SU-DHL-6 (cell line): ENCODE data around the gene NUB1.

Experiments
- EZH2phosphoT487 ChIP-seq: fragments of 200-600 bp; sonication (generic), shearing (Covaris generic); conservative IDR thresholded peaks from 2 replicates; pipeline ENCODE4 v1.6.1; 2018; ENCODE audit warnings: mild to moderate bottlenecking, antibody characterized with exemption, low read length, moderate library complexity, mixed read lengths
- TF ChIP-seq, protein P1 (sequence below): fragments of 200-600 bp; sonication (generic); IDR thresholded peaks from one replicate; pipeline ENCODE4 v1.5.1; 2017; ENCODE audit warnings: antibody characterized with exemption, mild to moderate bottlenecking, low read length, moderate library complexity; ENCODE audit not compliant: insufficient read depth, poor library complexity, severe bottlenecking

DNA sequence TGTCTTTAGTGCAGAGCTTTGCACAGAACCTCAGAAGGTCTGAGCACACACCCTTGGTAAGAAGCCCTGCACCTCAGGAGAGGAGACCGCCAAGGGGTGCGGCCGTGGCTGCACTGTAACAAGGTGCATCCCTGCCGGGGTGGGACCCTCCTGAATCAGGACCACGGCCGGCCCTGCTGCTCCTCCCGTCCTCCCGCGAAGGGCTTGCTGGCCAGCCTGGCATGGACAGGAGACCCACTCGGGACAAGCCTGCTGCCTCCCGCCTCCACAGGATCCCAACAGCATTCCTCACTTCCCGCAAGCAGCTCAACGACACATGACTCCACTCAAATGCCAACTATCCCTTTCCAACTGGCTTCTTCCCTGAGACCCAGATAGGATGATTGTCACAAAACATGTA lies 55.4 kb downstream of the NUB1 start:
- TF ChIP-seq, protein P1, sequence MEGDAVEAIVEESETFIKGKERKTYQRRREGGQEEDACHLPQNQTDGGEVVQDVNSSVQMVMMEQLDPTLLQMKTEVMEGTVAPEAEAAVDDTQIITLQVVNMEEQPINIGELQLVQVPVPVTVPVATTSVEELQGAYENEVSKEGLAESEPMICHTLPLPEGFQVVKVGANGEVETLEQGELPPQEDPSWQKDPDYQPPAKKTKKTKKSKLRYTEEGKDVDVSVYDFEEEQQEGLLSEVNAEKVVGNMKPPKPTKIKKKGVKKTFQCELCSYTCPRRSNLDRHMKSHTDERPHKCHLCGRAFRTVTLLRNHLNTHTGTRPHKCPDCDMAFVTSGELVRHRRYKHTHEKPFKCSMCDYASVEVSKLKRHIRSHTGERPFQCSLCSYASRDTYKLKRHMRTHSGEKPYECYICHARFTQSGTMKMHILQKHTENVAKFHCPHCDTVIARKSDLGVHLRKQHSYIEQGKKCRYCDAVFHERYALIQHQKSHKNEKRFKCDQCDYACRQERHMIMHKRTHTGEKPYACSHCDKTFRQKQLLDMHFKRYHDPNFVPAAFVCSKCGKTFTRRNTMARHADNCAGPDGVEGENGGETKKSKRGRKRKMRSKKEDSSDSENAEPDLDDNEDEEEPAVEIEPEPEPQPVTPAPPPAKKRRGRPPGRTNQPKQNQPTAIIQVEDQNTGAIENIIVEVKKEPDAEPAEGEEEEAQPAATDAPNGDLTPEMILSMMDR = no peak
- no peak for TF ChIP-seq EZH2phosphoT487
